ENCODE results near the gene SLC15A3. TPM values are rescaled to one million over a fixed set of nuclear protein-coding genes. Genes with fewer than 3 reads are reported as not detected.
"Not testable (repeated sequence)": the region's sequence is repeated elsewhere in the genome, so short reads cannot be mapped to it uniquely, and the experiment has no call there.

Gene SLC15A3
- total RNA-seq, 2 experiments from 2014 or later: 12.6 to 41.4 TPM

GRCh38 chr11:60977836-60978235, 25.9 kb upstream of the SLC15A3 start:
- Histone ChIP-seq H3K4me1 (ENCODE audit: insufficient read depth, low read length, poor library complexity, severe bottlenecking) (no peaks in the 10 kb centered on the region), H3K36me3 (ENCODE audit: insufficient read depth, low read length) (no peaks in the 10 kb centered on the region), H3K79me2 (ENCODE audit: insufficient read depth, low read depth, low read length) (no peaks in the 10 kb centered on the region), H4K20me1 (ENCODE audit: insufficient read depth, low read length) (no peaks in the 10 kb centered on the region), H3K4me3 (ENCODE audit: low read depth, low read length, poor library complexity, severe bottlenecking) (no peak overlapping the region), H3K9me2 (ENCODE audit: insufficient read depth, low read length) (no peaks in the 10 kb centered on the region), H2AFZ (ENCODE audit: low read length) (no peak overlapping the region), H3K9me3 (ENCODE audit: low read length) (no peaks in the 10 kb centered on the region), H3K27ac (ENCODE audit: low read depth, low read length, poor library complexity, severe bottlenecking) (no peak overlapping the region), H3K4me2 (ENCODE audit: low read length) (no peak overlapping the region)
- no peak for DNase-seq (ENCODE audit: low spot score)
- TF ChIP-seq EZH2phosphoT487 (IDR thresholded peaks at IDR 0.05; ENCODE audit: borderline replicate concordance, low read depth, low read length): no peak
- TF ChIP-seq, protein P1, sequence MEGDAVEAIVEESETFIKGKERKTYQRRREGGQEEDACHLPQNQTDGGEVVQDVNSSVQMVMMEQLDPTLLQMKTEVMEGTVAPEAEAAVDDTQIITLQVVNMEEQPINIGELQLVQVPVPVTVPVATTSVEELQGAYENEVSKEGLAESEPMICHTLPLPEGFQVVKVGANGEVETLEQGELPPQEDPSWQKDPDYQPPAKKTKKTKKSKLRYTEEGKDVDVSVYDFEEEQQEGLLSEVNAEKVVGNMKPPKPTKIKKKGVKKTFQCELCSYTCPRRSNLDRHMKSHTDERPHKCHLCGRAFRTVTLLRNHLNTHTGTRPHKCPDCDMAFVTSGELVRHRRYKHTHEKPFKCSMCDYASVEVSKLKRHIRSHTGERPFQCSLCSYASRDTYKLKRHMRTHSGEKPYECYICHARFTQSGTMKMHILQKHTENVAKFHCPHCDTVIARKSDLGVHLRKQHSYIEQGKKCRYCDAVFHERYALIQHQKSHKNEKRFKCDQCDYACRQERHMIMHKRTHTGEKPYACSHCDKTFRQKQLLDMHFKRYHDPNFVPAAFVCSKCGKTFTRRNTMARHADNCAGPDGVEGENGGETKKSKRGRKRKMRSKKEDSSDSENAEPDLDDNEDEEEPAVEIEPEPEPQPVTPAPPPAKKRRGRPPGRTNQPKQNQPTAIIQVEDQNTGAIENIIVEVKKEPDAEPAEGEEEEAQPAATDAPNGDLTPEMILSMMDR (conservative IDR thresholded peaks at IDR 0.05; ENCODE audit: low read length): no peak
- ChIA-PET CTCF (ENCODE audit: unreplicated experiment) (no interaction called here), POLR2A (no interaction called here)
- no TSS peak for BruUV-seq (replicated peaks)
- intact Hi-C loops (cut with micrococcal nuclease; ENCODE audit: unreplicated experiment): no loop called here

DNA sequence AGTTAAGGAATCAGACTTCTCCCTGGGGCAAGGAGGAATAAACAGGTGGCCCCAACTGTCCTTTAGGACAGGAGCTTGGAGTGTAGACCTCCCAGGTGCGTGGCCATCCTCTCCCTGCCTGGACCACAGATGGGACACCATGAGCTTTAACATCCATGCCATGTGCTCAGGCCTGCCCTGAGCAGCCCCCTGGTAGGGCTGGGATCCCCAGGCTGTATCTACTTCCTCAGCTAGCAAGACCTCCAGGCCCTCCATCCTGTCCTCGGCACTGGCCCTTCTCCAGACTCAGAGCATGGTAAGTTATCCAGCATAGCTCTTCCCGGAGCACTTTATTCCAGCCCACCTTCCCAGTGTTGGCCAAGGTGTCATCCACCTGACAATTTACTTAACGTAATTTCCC, 25.2 kb upstream of the SLC15A3 start:
- Histone ChIP-seq H3K4me1 (ENCODE audit: insufficient read depth, low read length, poor library complexity, severe bottlenecking) (no peaks in the 10 kb centered on the region), H4K20me1 (ENCODE audit: insufficient read depth, low read length) (no peaks in the 10 kb centered on the region), H3K4me2 (ENCODE audit: low read length) (no peak overlapping the region), H3K79me2 (ENCODE audit: insufficient read depth, low read depth, low read length) (no peaks in the 10 kb centered on the region), H3K9me2 (ENCODE audit: insufficient read depth, low read length) (no peaks in the 10 kb centered on the region), H3K4me3 (ENCODE audit: low read depth, low read length, poor library complexity, severe bottlenecking) (no peak overlapping the region), H3K36me3 (ENCODE audit: insufficient read depth, low read length) (no peaks in the 10 kb centered on the region), H2AFZ (ENCODE audit: low read length) (no peak overlapping the region), H3K27ac (ENCODE audit: low read depth, low read length, poor library complexity, severe bottlenecking) (no peak overlapping the region), H3K9me3 (ENCODE audit: low read length) (no peaks in the 10 kb centered on the region)
- ChIA-PET CTCF (ENCODE audit: unreplicated experiment) (no interaction called here), POLR2A (no interaction called here)
- intact Hi-C loops (cut with micrococcal nuclease; ENCODE audit: unreplicated experiment): no loop called here
- BruUV-seq (replicated peaks): no TSS peak
- TF ChIP-seq, protein P1 (conservative IDR thresholded peaks at IDR 0.05; ENCODE audit: low read length): no peak
- TF ChIP-seq EZH2phosphoT487 (IDR thresholded peaks at IDR 0.05; ENCODE audit: borderline replicate concordance, low read depth, low read length): no peak
- no peak for DNase-seq (ENCODE audit: low spot score)

DNA sequence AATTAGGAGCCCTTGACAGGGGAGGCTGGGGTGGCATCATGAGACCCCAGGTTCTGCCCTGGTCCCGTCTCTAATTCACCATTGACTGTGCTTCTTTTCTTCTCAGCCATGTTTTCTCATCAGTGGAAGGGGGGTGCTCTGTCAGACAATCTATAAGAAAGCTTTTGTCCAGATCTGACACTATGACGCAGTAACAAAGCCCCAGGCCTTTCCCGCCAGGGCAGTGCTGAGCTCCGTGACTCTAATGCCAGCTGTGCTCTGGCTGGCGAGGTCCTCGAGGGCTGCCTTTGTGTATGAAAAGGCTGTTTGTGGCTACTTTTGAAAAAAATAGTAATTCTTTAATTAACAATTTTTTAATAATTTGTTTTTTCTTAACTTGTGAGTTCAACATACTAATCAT, 22.8 kb upstream of the SLC15A3 start:
- POLR2A ChIA-PET: no interaction called here
- H3K27ac ChIP-seq (ENCODE audit: low read depth, low read length, poor library complexity, severe bottlenecking): no peak overlapping the region
- no peak for TF ChIP-seq EZH2phosphoT487 (IDR thresholded peaks at IDR 0.05; ENCODE audit: borderline replicate concordance, low read depth, low read length)
- TF ChIP-seq, protein P1 (conservative IDR thresholded peaks at IDR 0.05; ENCODE audit: low read length): no peak
- H3K79me2 ChIP-seq (ENCODE audit: insufficient read depth, low read depth, low read length): no peaks in the 10 kb centered on the region
- DNase-seq (ENCODE audit: low spot score): no peak
- CTCF ChIA-PET (ENCODE audit: unreplicated experiment): no interaction called here
- BruUV-seq (replicated peaks): no TSS peak
- no peaks in the 10 kb centered on the region for H3K9me3 ChIP-seq (ENCODE audit: low read length)
- no peak overlapping the region for H2AFZ ChIP-seq (ENCODE audit: low read length)
- no peak overlapping the region for H3K4me3 ChIP-seq (ENCODE audit: low read depth, low read length, poor library complexity, severe bottlenecking)
- H3K36me3 ChIP-seq (ENCODE audit: insufficient read depth, low read length): no peaks in the 10 kb centered on the region
- H3K4me2 ChIP-seq (ENCODE audit: low read length): no peak overlapping the region
- H3K4me1 ChIP-seq (ENCODE audit: insufficient read depth, low read length, poor library complexity, severe bottlenecking): no peaks in the 10 kb centered on the region
- no peaks in the 10 kb centered on the region for H4K20me1 ChIP-seq (ENCODE audit: insufficient read depth, low read length)
- no peaks in the 10 kb centered on the region for H3K9me2 ChIP-seq (ENCODE audit: insufficient read depth, low read length)
- intact Hi-C loops (cut with micrococcal nuclease; ENCODE audit: unreplicated experiment): no loop called here

GRCh38 chr11:60974316-60974715, 22.3 kb upstream of the SLC15A3 start:
- CTCF ChIA-PET (ENCODE audit: unreplicated experiment); POLR2A ChIA-PET; H3K4me1 ChIP-seq (ENCODE audit: insufficient read depth, low read length, poor library complexity, severe bottlenecking); intact Hi-C loops (cut with micrococcal nuclease; ENCODE audit: unreplicated experiment); H3K4me3 ChIP-seq (ENCODE audit: low read depth, low read length, poor library complexity, severe bottlenecking); H2AFZ ChIP-seq (ENCODE audit: low read length); DNase-seq (ENCODE audit: low spot score); H3K79me2 ChIP-seq (ENCODE audit: insufficient read depth, low read depth, low read length); H3K36me3 ChIP-seq (ENCODE audit: insufficient read depth, low read length); H4K20me1 ChIP-seq (ENCODE audit: insufficient read depth, low read length); H3K9me2 ChIP-seq (ENCODE audit: insufficient read depth, low read length); H3K9me3 ChIP-seq (ENCODE audit: low read length); H3K4me2 ChIP-seq (ENCODE audit: low read length); BruUV-seq (replicated peaks); H3K27ac ChIP-seq (ENCODE audit: low read depth, low read length, poor library complexity, severe bottlenecking): not testable (repeated sequence)

Data from OCI-LY7 (cell line).